Measurements from ENCODE around the gene PIR.

- TF ChIP-seq CTCF (IDR thresholded peaks at IDR 0.05) = no peak
- TF ChIP-seq POLR2A (IDR thresholded peaks at IDR 0.05) = no peak
- TF ChIP-seq POLR2AphosphoS5 (IDR thresholded peaks at IDR 0.05) = no peak
These were observed 82.2 kb downstream of the PIR start for GRCh38 chrX:15410947-15411346.
